Epithelial cell of proximal tubule (primary cell): Measurements from ENCODE around the gene DLGAP3. TPM values are rescaled to one million over a fixed set of nuclear protein-coding genes. Genes with fewer than 3 reads are reported as not detected.

Experiments
- DNase-seq: peaks from one replicate; pipeline ENCODE4 v3.0.0-alpha.2; 2011; ENCODE audit warnings: low read depth
- H3K4me3 ChIP-seq: 2 replicates; pipeline ENCODE4 v1.5.1; 2011; ENCODE audit warnings: low read depth, mild to moderate bottlenecking, low read length
- CTCF ChIP-seq: conservative IDR thresholded peaks from 2 replicates; pipeline ENCODE4 v1.5.1; 2012; ENCODE audit warnings: low read depth, mild to moderate bottlenecking, low read length
- total RNA-seq: library from RNA; depleted of rRNA; stranded (reverse); fragments of >200 nt; gene quantifications from 2 replicates; pipeline ENCODE4 v1.2.3, GENCODE V29; 2015

Gene DLGAP3
- total RNA-seq, 1 donor from 2014 or later = 0.81 TPM

- peak; percentile 90 for TF ChIP-seq CTCF
- H3K4me3 ChIP-seq = peak overlapping the region; percentile 70
- DNase-seq = no peak
Observed at GRCh38 chr1:34865981-34866761, 63.3 kb downstream of the DLGAP3 start.

GRCh38 chr1:34865573-34865972, 63.9 kb downstream of the DLGAP3 start:
- H3K4me3 ChIP-seq = peak overlapping the region; percentile 70
- no peak for TF ChIP-seq CTCF
- DNase-seq = no peak

GRCh38 chr1:34864759-34865158, 64.7 kb downstream of the DLGAP3 start:
- DNase-seq = no peak
- TF ChIP-seq CTCF = no peak
- no peak overlapping the region for H3K4me3 ChIP-seq

GRCh38 chr1:34863501-34863900, 65.9 kb downstream of the DLGAP3 start:
- H3K4me3 ChIP-seq = no peak overlapping the region

GRCh38 chr1:34859446-34860200, 69.8 kb downstream of the DLGAP3 start, which contains the start of gene SMIM12:
SMIM12 (minus strand) TSS chr1:34859749; CDS start chr1:34855977, 3,772 bp downstream.
- peak; percentile 48 for DNase-seq
- peak within 1 kb of the TSS; percentile 100 for H3K4me3 ChIP-seq
- TF ChIP-seq CTCF = peak; percentile 87

More at GRCh38 chr1:34863501-34863900, 65.9 kb downstream of the DLGAP3 start:
- no peak for TF ChIP-seq CTCF
- no peak for DNase-seq

GRCh38 chr1:34858901-34859445, 70.5 kb downstream of the DLGAP3 start:
- TF ChIP-seq CTCF = no peak
- peak overlapping the region; percentile 100 for H3K4me3 ChIP-seq
- DNase-seq = no peak
